ENCODE results near the gene TMEM258. TPM values are rescaled to one million over a fixed set of nuclear protein-coding genes. Genes with fewer than 3 reads are reported as not detected.

The TMEM258 gene
- total RNA-seq, 4 donors from 2014 or later, result 8.2 to 34.7 (median 23.7) TPM

- Histone ChIP-seq H3K9me3 (no peaks in the 10 kb centered on the region), H3K27ac (peak overlapping the region in 1 of 4 donors; percentile 66), H3K36me3 (no peaks in the 10 kb centered on the region), H3K4me3 (no peak overlapping the region), H3K4me1 (peaks cover 0 to 22% (median 5%) of the 10 kb centered on the region in 4 donors), H3K27me3 (no peaks in the 10 kb centered on the region)
- DNase-seq, result no peak
- in situ Hi-C loops (cut with MboI; ENCODE audit: low pct_ligation_motif_present in 1 of 4, low pct_unique_long_range_greater_than_20kb in 1 of 4, low sequenced_read_pairs in 3 of 4), result no loop called here
- TF ChIP-seq POLR2A (IDR thresholded peaks at IDR 0.05) (no peak), EP300 (IDR thresholded peaks at IDR 0.05; ENCODE audit: low read depth) (no peak), POLR2AphosphoS5 (IDR thresholded peaks at IDR 0.05) (no peak), CTCF (IDR thresholded peaks at IDR 0.05) (no peak)
- intact Hi-C loops (cut with DNase I; ENCODE audit: low total_unique reads), result no loop called here
- 97% methylated on average over 8 of the region's 8 CpGs; no CpG with 5 or more reads in 1 of the 2 donors for WGBS, 2 donors (ENCODE audit: low coverage in 1 of 2)
These were observed 43.8 kb upstream of the TMEM258 start for GRCh38 chr11:61836193-61836592.

- 58 to 60% methylated on average over 2 to 10 of the region's 12 CpGs for WGBS, 2 donors (ENCODE audit: low coverage in 1 of 2)
- Histone ChIP-seq H3K27ac (peak overlapping the region; percentile 38 to 66 (median 54)), H3K4me3 (no peak overlapping the region), H3K4me1 (peaks cover 3 to 39% (median 11%) of the 10 kb centered on the region in 4 donors), H3K9me3 (no peaks in the 10 kb centered on the region), H3K27me3 (peaks cover 8% of the 10 kb centered on the region), H3K36me3 (no peaks in the 10 kb centered on the region)
- in situ Hi-C loops (cut with MboI; ENCODE audit: low pct_ligation_motif_present in 1 of 4, low pct_unique_long_range_greater_than_20kb in 1 of 4, low sequenced_read_pairs in 3 of 4) (no loop called here), intact Hi-C loops (cut with DNase I; ENCODE audit: low total_unique reads) (no loop called here)
- no peak for DNase-seq
- TF ChIP-seq POLR2AphosphoS5 (IDR thresholded peaks at IDR 0.05) (no peak), EP300 (IDR thresholded peaks at IDR 0.05; ENCODE audit: low read depth) (no peak), CTCF (IDR thresholded peaks at IDR 0.05) (no peak), POLR2A (IDR thresholded peaks at IDR 0.05) (no peak)
These were observed 42.1 kb upstream of the TMEM258 start for GRCh38 chr11:61834278-61835048.

GRCh38 chr11:61833926-61834277, 41.5 kb upstream of the TMEM258 start:
- intact Hi-C loops (cut with DNase I; ENCODE audit: low total_unique reads) (no loop called here), in situ Hi-C loops (cut with MboI; ENCODE audit: low pct_ligation_motif_present in 1 of 4, low pct_unique_long_range_greater_than_20kb in 1 of 4, low sequenced_read_pairs in 3 of 4) (no loop called here)
- Histone ChIP-seq H3K36me3 (no peaks in the 10 kb centered on the region), H3K4me1 (peaks cover 3 to 45% (median 14%) of the 10 kb centered on the region in 4 donors), H3K27ac (peak overlapping the region in 3 of 4 donors; percentile 38 to 66 (median 59)), H3K27me3 (peaks cover 12% of the 10 kb centered on the region), H3K9me3 (no peaks in the 10 kb centered on the region), H3K4me3 (no peak overlapping the region)
- TF ChIP-seq CTCF (IDR thresholded peaks at IDR 0.05), result no peak
- TF ChIP-seq POLR2A (IDR thresholded peaks at IDR 0.05), result no peak
- no peak for TF ChIP-seq EP300 (IDR thresholded peaks at IDR 0.05; ENCODE audit: low read depth)
- TF ChIP-seq POLR2AphosphoS5 (IDR thresholded peaks at IDR 0.05), result no peak
- WGBS, 2 donors (ENCODE audit: low coverage in 1 of 2), result 60 to 91% methylated on average over 2 to 12 of the region's 12 CpGs
- no peak for DNase-seq

GRCh38 chr11:61833471-61833870, 41.1 kb upstream of the TMEM258 start:
- no peak for TF ChIP-seq EP300 (IDR thresholded peaks at IDR 0.05; ENCODE audit: low read depth)
- TF ChIP-seq CTCF (IDR thresholded peaks at IDR 0.05), result no peak
- no peak for TF ChIP-seq POLR2AphosphoS5 (IDR thresholded peaks at IDR 0.05)
- TF ChIP-seq POLR2A (IDR thresholded peaks at IDR 0.05), result no peak
- H3K4me3 ChIP-seq, result no peak overlapping the region
- no peaks in the 10 kb centered on the region for H3K36me3 ChIP-seq
- H3K9me3 ChIP-seq, result no peaks in the 10 kb centered on the region
- intact Hi-C loops (cut with DNase I; ENCODE audit: low total_unique reads) (no loop called here), in situ Hi-C loops (cut with MboI; ENCODE audit: low pct_ligation_motif_present in 1 of 4, low pct_unique_long_range_greater_than_20kb in 1 of 4, low sequenced_read_pairs in 3 of 4) (no loop called here)
- H3K27me3 ChIP-seq, result peaks cover 17% of the 10 kb centered on the region
- no peak overlapping the region for H3K27ac ChIP-seq
- 63 to 66% methylated on average over 8 to 11 of the region's 11 CpGs for WGBS, 2 donors (ENCODE audit: low coverage in 1 of 2)
- peaks cover 3 to 47% (median 16%) of the 10 kb centered on the region in 4 donors for H3K4me1 ChIP-seq
- no peak for DNase-seq

Data from transverse colon (tissue), 4 donors.